SK-N-SH (cell line): ENCODE data around the gene CA10. TPM values are rescaled to one million over a fixed set of nuclear protein-coding genes. Genes with fewer than 3 reads are reported as not detected.

ENCODE experiments used
- CTCF ChIA-PET: fragments of 300-600, 350-600 bp; formaldehyde crosslinking; extraction: SDS; loops from one replicate; lab custom pipeline; 2021; lab: Yijun Ruan, JAX
- POLR2A ChIA-PET: fragments of 350-600 bp; sonication (Branson Sonifier 250); formaldehyde crosslinking; extraction: SDS; loops from one replicate; lab custom pipeline; 2020; ENCODE audit warnings: antibody characterized with exemption, inconsistent platforms; lab: Yijun Ruan, JAX
- DNase-seq: peaks from one replicate; pipeline ENCODE4 v3.0.0; 2012
- H2AFZ ChIP-seq: fragments of 200-600 bp; sonication (generic); 2 replicates; pipeline ENCODE4 v1.8.1; 2016; ENCODE audit warnings: antibody characterized with exemption, mild to moderate bottlenecking, low read depth
- H3F3A ChIP-seq: fragments of 200-600 bp; sonication (generic); replicated peaks from 2 replicates; pipeline ENCODE3; 2016; ENCODE audit warnings: antibody characterized with exemption, mild to moderate bottlenecking; ENCODE audit not compliant: insufficient read depth
- H3K27ac ChIP-seq, 2 experiments: fragments of 200-500 bp in 1 of 2; fragments of 200-600 bp in 1 of 2; sonication (Bioruptor generic) in 1 of 2; sonication (generic), shearing (Covaris generic) in 1 of 2; 2 replicates each; pipeline versions ENCODE4 v1.5.1 to v1.6.1; 2014 to 2016; ENCODE audit warnings: low read depth in 2 of 2, inconsistent platforms in 1 of 2, low read length in 1 of 2, mild to moderate bottlenecking in 1 of 2, mixed read lengths in 1 of 2
- H3K27me3 ChIP-seq: fragments of 200-600 bp; sonication (generic), shearing (Covaris generic); 2 replicates; pipeline ENCODE4 v1.6.1; 2016; ENCODE audit warnings: mixed run types; ENCODE audit not compliant: insufficient read depth
- H3K36me3 ChIP-seq, 2 experiments: fragments of 200-500 bp in 1 of 2; fragments of 200-600 bp in 1 of 2; sonication (Bioruptor generic) in 1 of 2; sonication (generic) in 1 of 2; replicated peaks in 1 of 2; 2 replicates each; pipeline versions ENCODE3 to v1.5.1; 2014 to 2016; ENCODE audit warnings: low read length in 1 of 2, mild to moderate bottlenecking in 1 of 2; ENCODE audit not compliant: insufficient read depth in 2 of 2, control insufficient read depth in 1 of 2
- H3K4me1 ChIP-seq, 2 experiments: fragments of 200-500 bp in 1 of 2; fragments of 200-600 bp in 1 of 2; sonication (Bioruptor generic) in 1 of 2; sonication (generic), shearing (Covaris generic) in 1 of 2; 2 replicates each; pipeline versions ENCODE4 v1.5.1 to v1.6.1; 2014 to 2016; ENCODE audit warnings: low read depth in 1 of 2, low read length in 1 of 2, mixed run types in 1 of 2; ENCODE audit not compliant: insufficient read depth in 2 of 2, control insufficient read depth in 1 of 2
- H3K4me2 ChIP-seq: fragments of 200-600 bp; sonication (generic), shearing (Covaris generic); 2 replicates; pipeline ENCODE4 v1.6.1; 2017; ENCODE audit warnings: mixed run types
- H3K4me3 ChIP-seq, 2 experiments: fragments of 200-500 bp in 1 of 2; fragments of 200-600 bp in 1 of 2; sonication (Bioruptor generic) in 1 of 2; sonication (generic), shearing (Covaris generic) in 1 of 2; 2 replicates each; pipeline versions ENCODE4 v1.5.1 to v1.8.1; 2014 to 2016; ENCODE audit warnings: low read depth in 2 of 2, inconsistent platforms in 1 of 2, low read length in 1 of 2, mild to moderate bottlenecking in 1 of 2, mixed read lengths in 1 of 2, moderate library complexity in 1 of 2
- H3K79me2 ChIP-seq: fragments of 200-600 bp; sonication (generic); 2 replicates; pipeline ENCODE4 v1.8.1; 2017; ENCODE audit warnings: mild to moderate bottlenecking; ENCODE audit not compliant: insufficient read depth
- H3K9ac ChIP-seq: fragments of 200-600 bp; sonication (generic); 2 replicates; pipeline ENCODE4 v1.6.1; 2017; ENCODE audit warnings: mixed run types
- H3K9me2 ChIP-seq: fragments of 200-600 bp; sonication (generic); 2 replicates; pipeline ENCODE4 v1.6.1; 2017; ENCODE audit warnings: mixed run types
- H3K9me3 ChIP-seq: fragments of 200-600 bp; sonication (generic); 2 replicates; pipeline ENCODE4 v1.6.1; 2017; ENCODE audit warnings: mixed run types, mild to moderate bottlenecking, moderate library complexity
- H4K20me1 ChIP-seq: fragments of 200-600 bp; sonication (generic); 2 replicates; pipeline ENCODE4 v1.6.1; 2017; ENCODE audit warnings: mild to moderate bottlenecking, mixed run types; ENCODE audit not compliant: insufficient read depth
- CHD2 ChIP-seq: fragments of 150-350 bp; IDR thresholded peaks from 2 replicates; pipeline ENCODE4 v1.6.1; 2018; ENCODE audit warnings: low read length; ENCODE audit not compliant: partially characterized antibody
- ELF1 ChIP-seq: IDR thresholded peaks from 2 replicates; pipeline ENCODE4 v1.4.0; 2012
- EZH2phosphoT487 ChIP-seq: fragments of 200-600 bp; sonication (generic); IDR thresholded peaks from 2 replicates; pipeline ENCODE4 v1.6.1; 2017; ENCODE audit warnings: low read depth, mixed run types, mild to moderate bottlenecking, antibody characterized with exemption, moderate library complexity, borderline replicate concordance
- FOSL2 ChIP-seq: IDR thresholded peaks from 2 replicates; pipeline ENCODE4 v1.4.0; 2012; ENCODE audit warnings: low read depth, mild to moderate bottlenecking, moderate library complexity, borderline replicate concordance
- FOXJ3 ChIP-seq: sonication (generic); formaldehyde crosslinking; IDR thresholded peaks from 2 replicates; pipeline ENCODE4 v1.5.1; 2020; ENCODE audit warnings: mild to moderate bottlenecking, missing genetic modification reagents
- JUND ChIP-seq: IDR thresholded peaks from 2 replicates; pipeline ENCODE4 v1.4.0; 2012
- NFIC ChIP-seq: IDR thresholded peaks from 2 replicates; pipeline ENCODE4 v1.4.0; 2012; ENCODE audit warnings: borderline replicate concordance
- POLR2AphosphoS5 ChIP-seq: IDR thresholded peaks from 2 replicates; pipeline ENCODE4 v1.6.1; 2012; ENCODE audit warnings: low read depth, low read length
- RAD21 ChIP-seq: IDR thresholded peaks from 2 replicates; pipeline ENCODE4 v1.6.1; 2012; ENCODE audit warnings: mild to moderate bottlenecking, low read length
- SIN3A ChIP-seq: IDR thresholded peaks from 2 replicates; pipeline ENCODE4 v1.6.1; 2012; ENCODE audit warnings: low read depth, mild to moderate bottlenecking, low read length, moderate library complexity, borderline replicate concordance
- SMC3 ChIP-seq: IDR thresholded peaks from 2 replicates; pipeline ENCODE4 v1.6.1; 2012; ENCODE audit warnings: low read depth, low read length, improper control_type of control experiment
- TCF12 ChIP-seq: IDR thresholded peaks from 2 replicates; pipeline ENCODE4 v1.4.0; 2012
- WGBS: methylation state at CpG from one replicate; pipeline ENCODE4 v1.1.6; 2017; ENCODE audit warnings: low lambda C conversion rate; 5-methylcytosine and 5-hydroxymethylcytosine counted together
- polyA plus RNA-seq, 3 experiments: library from polyadenylated mRNA; depleted of rRNA; stranded (reverse); fragments of >200 nt; gene quantifications; 2 replicates each; pipeline ENCODE4 v1.2.3, GENCODE V29; 2012
- TF ChIP-seq, protein P1 (sequence below): IDR thresholded peaks from 2 replicates; pipeline ENCODE4 v1.4.0; 2012; ENCODE audit warnings: low read depth
- TF ChIP-seq, protein P2 (sequence below): fragments of 200-600 bp; sonication (generic); IDR thresholded peaks from 2 replicates; pipeline ENCODE4 v1.6.1; 2017; ENCODE audit warnings: antibody characterized with exemption, mild to moderate bottlenecking, moderate library complexity
- TF ChIP-seq, protein P3 (sequence below): fragments of 150-350 bp; IDR thresholded peaks from 2 replicates; pipeline ENCODE4 v1.6.1; 2016; ENCODE audit warnings: mild to moderate bottlenecking, low read depth, low read length

Gene CA10
- polyA plus RNA-seq, 1 of the 3 experiments (the other 2 are of a cell fraction) = not detected

DNA sequence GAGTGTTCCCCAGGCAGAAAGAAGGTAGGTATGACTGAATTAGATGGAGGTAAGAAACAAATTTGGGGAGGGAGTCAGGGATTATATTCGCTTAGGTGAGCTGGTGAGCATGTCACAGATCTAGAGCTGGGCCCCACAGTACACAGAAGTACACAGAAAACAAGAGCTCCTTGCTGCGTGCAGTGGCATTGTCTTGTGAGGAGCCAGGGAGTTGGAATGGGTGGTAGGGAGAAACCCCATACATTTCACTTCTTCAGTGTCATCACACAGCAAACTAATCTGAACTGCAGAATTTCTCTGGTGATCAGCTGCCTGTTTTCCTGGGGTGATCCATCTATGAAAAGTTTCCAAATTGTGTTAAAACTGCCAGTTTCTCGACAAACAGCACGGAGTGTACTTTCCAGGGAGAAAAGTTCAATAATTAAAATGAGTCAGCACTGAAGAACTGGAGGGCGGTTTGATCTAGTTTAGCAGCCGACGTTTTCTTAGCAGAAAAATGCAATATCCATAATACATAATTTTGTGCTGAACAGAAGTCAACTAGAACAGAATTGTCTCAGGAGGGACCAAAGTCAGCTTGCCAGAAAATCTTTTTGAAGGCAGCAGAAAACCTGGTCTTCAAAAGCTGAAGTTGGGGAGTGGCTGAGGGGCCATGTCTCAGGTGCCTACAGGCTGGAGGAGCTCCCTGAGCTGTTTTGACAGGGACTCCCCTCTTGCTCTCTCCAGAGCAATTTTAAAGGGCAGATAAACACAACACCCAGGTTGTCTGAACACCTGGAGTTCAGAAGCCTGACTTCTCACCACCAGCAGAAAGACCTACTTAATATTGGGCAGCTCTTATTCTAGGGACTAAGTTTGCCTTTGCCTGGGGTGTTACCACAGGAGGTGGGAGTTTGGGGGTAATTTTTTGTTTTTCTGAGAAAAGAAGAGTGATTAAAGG lies 448.6 kb downstream of the CA10 start:
- H3K9me3 ChIP-seq = no peaks in the 10 kb centered on the region; the same call in 1 of the 2 replicates
- H3K27me3 ChIP-seq = no peaks in the 10 kb centered on the region
- CTCF ChIA-PET = interaction anchor here (0.9 to 2.0 kb wide), 4 partner anchors 56 to 411 kb away, joined by 3 to 6 read pairs (median 4); no protein-coding TSS in a partner anchor
- no peak overlapping the region for H3K9ac ChIP-seq
- no peak overlapping the region for H3K27ac ChIP-seq
- H3K79me2 ChIP-seq = no peaks in the 10 kb centered on the region
- no peaks in the 10 kb centered on the region for H3K36me3 ChIP-seq
- POLR2A ChIA-PET = interaction anchor here (0.7 kb wide), 1 partner anchor 137 kb away, joined by 4 read pairs; no protein-coding TSS in a partner anchor
- WGBS = 27% methylated on average over 7 of the region's 7 CpGs
- no peaks in the 10 kb centered on the region for H3K4me1 ChIP-seq
- no peaks in the 10 kb centered on the region for H3K9me2 ChIP-seq
- no peaks in the 10 kb centered on the region for H3F3A ChIP-seq
- no peaks in the 10 kb centered on the region for H4K20me1 ChIP-seq
- TF ChIP-seq NFIC = no peak
- TF ChIP-seq, protein P1, sequence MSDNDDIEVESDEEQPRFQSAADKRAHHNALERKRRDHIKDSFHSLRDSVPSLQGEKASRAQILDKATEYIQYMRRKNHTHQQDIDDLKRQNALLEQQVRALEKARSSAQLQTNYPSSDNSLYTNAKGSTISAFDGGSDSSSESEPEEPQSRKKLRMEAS = no peak
- no peak for TF ChIP-seq POLR2AphosphoS5
- no peak for TF ChIP-seq ELF1
- no peak overlapping the region for H2AFZ ChIP-seq
- DNase-seq = no peak
- no peak overlapping the region for H3K4me3 ChIP-seq
- H3K4me2 ChIP-seq = no peak overlapping the region

DNA sequence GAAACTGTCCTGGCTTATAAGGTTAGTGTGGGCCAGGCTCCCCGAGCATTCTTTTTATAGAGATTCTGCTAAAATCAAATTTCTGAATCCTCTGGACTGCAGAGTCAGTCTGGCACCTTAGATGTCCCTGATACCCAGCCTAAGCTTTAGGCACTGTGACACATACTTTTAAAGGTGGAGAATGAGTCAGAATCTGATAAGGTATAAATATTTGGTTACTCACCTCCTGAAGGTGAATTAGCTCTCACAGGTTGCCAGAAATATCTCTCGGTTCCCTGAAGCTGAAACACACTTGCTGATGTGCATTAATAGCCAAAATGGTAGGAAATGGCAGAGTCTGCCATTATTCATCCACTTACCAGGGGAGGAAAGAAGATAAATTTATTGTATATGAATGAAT lies 451.3 kb downstream of the CA10 start:
- 10% methylated on average over 2 of the region's 2 CpGs for WGBS
- Histone ChIP-seq H3K27ac (no peak overlapping the region), H3K27me3 (no peaks in the 10 kb centered on the region), H3K4me1 (no peaks in the 10 kb centered on the region), H3K9ac (no peak overlapping the region), H3K79me2 (no peaks in the 10 kb centered on the region), H3K4me3 (no peak overlapping the region), H3K9me3 (no peaks in the 10 kb centered on the region; the same call in 1 of the 2 replicates), H3F3A (no peaks in the 10 kb centered on the region), H3K9me2 (no peaks in the 10 kb centered on the region), H2AFZ (no peak overlapping the region), H3K36me3 (no peaks in the 10 kb centered on the region), H3K4me2 (no peak overlapping the region), H4K20me1 (no peaks in the 10 kb centered on the region)
- TF ChIP-seq SIN3A (no peak), FOXJ3 (CRISPR knock-in tag) (no peak), NFIC (no peak), CHD2 (no peak), JUND (no peak), RAD21 (no peak), EZH2phosphoT487 (no peak), FOSL2 (no peak), TCF12 (no peak), SMC3 (no peak)
- TF ChIP-seq, protein P2, sequence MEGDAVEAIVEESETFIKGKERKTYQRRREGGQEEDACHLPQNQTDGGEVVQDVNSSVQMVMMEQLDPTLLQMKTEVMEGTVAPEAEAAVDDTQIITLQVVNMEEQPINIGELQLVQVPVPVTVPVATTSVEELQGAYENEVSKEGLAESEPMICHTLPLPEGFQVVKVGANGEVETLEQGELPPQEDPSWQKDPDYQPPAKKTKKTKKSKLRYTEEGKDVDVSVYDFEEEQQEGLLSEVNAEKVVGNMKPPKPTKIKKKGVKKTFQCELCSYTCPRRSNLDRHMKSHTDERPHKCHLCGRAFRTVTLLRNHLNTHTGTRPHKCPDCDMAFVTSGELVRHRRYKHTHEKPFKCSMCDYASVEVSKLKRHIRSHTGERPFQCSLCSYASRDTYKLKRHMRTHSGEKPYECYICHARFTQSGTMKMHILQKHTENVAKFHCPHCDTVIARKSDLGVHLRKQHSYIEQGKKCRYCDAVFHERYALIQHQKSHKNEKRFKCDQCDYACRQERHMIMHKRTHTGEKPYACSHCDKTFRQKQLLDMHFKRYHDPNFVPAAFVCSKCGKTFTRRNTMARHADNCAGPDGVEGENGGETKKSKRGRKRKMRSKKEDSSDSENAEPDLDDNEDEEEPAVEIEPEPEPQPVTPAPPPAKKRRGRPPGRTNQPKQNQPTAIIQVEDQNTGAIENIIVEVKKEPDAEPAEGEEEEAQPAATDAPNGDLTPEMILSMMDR = no peak
- TF ChIP-seq, protein P1 = no peak
- TF ChIP-seq, protein P3, sequence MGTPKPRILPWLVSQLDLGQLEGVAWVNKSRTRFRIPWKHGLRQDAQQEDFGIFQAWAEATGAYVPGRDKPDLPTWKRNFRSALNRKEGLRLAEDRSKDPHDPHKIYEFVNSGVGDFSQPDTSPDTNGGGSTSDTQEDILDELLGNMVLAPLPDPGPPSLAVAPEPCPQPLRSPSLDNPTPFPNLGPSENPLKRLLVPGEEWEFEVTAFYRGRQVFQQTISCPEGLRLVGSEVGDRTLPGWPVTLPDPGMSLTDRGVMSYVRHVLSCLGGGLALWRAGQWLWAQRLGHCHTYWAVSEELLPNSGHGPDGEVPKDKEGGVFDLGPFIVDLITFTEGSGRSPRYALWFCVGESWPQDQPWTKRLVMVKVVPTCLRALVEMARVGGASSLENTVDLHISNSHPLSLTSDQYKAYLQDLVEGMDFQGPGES = no peak
- ChIA-PET CTCF (interaction anchor here (1.0 to 1.6 kb wide), 2 partner anchors 15 to 398 kb away, joined by 3 to 5 read pairs; no protein-coding TSS in a partner anchor), POLR2A (no interaction called here)
- DNase-seq = no peak
